ENCODE results near the gene REV3L. TPM values are rescaled to one million over a fixed set of nuclear protein-coding genes. Genes with fewer than 3 reads are reported as not detected.

Gene REV3L
- total and polyA plus RNA-seq, 2 of the 8 experiments (the other 6 are each of a cell fraction or from before 2014, with no cell fraction given) = 2.1 to 6.6 TPM

DNA sequence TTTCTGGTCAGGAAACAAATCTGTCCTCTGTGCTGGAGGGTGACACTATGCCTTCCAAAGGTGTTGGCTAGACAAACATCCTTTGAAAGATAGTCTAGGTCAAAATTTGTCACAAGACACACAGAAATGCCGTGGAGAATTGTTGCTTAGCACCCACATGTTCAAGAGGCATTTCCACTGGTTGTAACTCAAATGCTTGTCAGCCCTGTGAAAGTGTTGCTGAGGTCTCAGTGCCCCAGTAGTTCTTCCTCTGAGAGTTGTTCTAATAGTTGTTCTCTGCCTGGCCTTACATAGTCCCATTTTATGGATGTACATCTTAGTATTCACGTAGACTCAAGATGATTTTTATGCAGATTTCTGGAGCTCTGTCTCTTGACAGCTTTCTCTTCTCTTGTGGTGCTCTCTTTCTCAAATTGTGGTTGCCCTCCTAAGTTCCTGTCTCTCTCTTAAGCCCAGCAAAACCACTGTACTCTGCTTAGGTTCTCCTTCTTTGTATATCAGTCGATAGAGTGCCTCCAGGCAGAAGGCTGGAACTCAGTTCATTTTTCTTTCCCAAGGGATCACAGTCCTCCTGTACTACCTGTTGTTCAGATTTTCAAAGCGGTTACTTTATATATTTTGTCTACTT, 39.5 kb upstream of the REV3L start:
- no peak overlapping the region for H3K4ac ChIP-seq (replicated peaks; ENCODE audit: insufficient read length, low read depth, low read length)
- POLR2A ChIA-PET (ENCODE audit: partially characterized antibody) = interaction anchor here (0.9 kb wide), 1 partner anchor 44 kb away, joined by 4 read pairs; no protein-coding TSS in a partner anchor
- H4K8ac ChIP-seq (ENCODE audit: extremely low read depth, insufficient read depth, low read length) = no peak overlapping the region
- H3K79me1 ChIP-seq (ENCODE audit: low read depth, low read length) = no peaks in the 10 kb centered on the region; the same call in 1 of the 2 replicates
- H3K23me2 ChIP-seq (ENCODE audit: low read depth, low read length) = no peaks in the 10 kb centered on the region
- H3K27me3 ChIP-seq (replicated peaks in 1 of 4; ENCODE audit: control insufficient read depth in 3 of 4, extremely low read depth in 1 of 4, insufficient read depth in 3 of 4, low read length in 3 of 4) = no peaks in the 10 kb centered on the region
- H3K4me1 ChIP-seq (replicated peaks in 1 of 4; ENCODE audit: control insufficient read depth in 3 of 4, insufficient read depth in 4 of 4, low read length in 3 of 4) = peaks cover 0 to 6% (median 4%) of the 10 kb centered on the region in 4 experiments; a peak in 4 of 7 replicates
- no peak overlapping the region for H2BK12ac ChIP-seq (ENCODE audit: low read depth, low read length)
- DNase-seq (ENCODE audit: low read depth in 1 of 2, low spot score in 2 of 2) (no peak), FAIRE-seq (no peak)
- H3K18ac ChIP-seq (ENCODE audit: extremely low read depth, low read length) = no peak overlapping the region
- no peak overlapping the region for H2BK20ac ChIP-seq (ENCODE audit: low read length)
- H3K56ac ChIP-seq (replicated peaks; ENCODE audit: insufficient read length, low read depth, low read length) = no peak overlapping the region
- H4K5ac ChIP-seq (ENCODE audit: insufficient read length, low read depth, low read length) = no peak overlapping the region
- H3K4me2 ChIP-seq (ENCODE audit: insufficient read depth in 1 of 2, low read depth in 2 of 2, low read length in 2 of 2) = no peak overlapping the region
- H3K23ac ChIP-seq (ENCODE audit: insufficient read length) = no peak overlapping the region
- H3K14ac ChIP-seq (ENCODE audit: insufficient read length) = no peak overlapping the region
- no peak overlapping the region for H3K4me3 ChIP-seq (ENCODE audit: extremely low read depth in 1 of 4, insufficient read depth in 2 of 4, low read depth in 3 of 4, low read length in 4 of 4)
- H3K36me3 ChIP-seq (ENCODE audit: control insufficient read depth in 2 of 4, insufficient read depth in 4 of 4, low read length in 3 of 4) = no peaks in the 10 kb centered on the region
- H4K91ac ChIP-seq (replicated peaks; ENCODE audit: insufficient read length, low read length) = no peak overlapping the region
- no peaks in the 10 kb centered on the region for H3K9me3 ChIP-seq (ENCODE audit: insufficient read depth in 2 of 2, low read depth in 1 of 2, low read length in 1 of 2)
- H2AK5ac ChIP-seq (ENCODE audit: low read depth, low read length) = no peak overlapping the region
- no peak overlapping the region for H2BK15ac ChIP-seq (ENCODE audit: low read length)
- H4K20me1 ChIP-seq (replicated peaks in 1 of 2; ENCODE audit: control insufficient read depth in 1 of 2, insufficient read depth in 2 of 2, low read length in 2 of 2) = no peaks in the 10 kb centered on the region
- H3K79me2 ChIP-seq (ENCODE audit: control insufficient read depth in 1 of 2, insufficient read depth in 2 of 2, low read length in 2 of 2) = peaks cover 0 to 4% of the 10 kb centered on the region in 2 experiments; a peak in 1 of 4 replicates
- H2AFZ ChIP-seq (ENCODE audit: low read length) = no peak overlapping the region
- no peak overlapping the region for H3K9ac ChIP-seq (replicated peaks in 1 of 4; ENCODE audit: extremely low read depth in 1 of 4, low read depth in 3 of 4, low read length in 3 of 4)
- WGBS, 2 experiments (ENCODE audit: extremely low coverage in 1 of 2, insufficient coverage in 1 of 2, insufficient read length in 1 of 2, insufficient replicate concordance in 2 of 2, low coverage in 1 of 2, low lambda C conversion rate in 2 of 2, missing lambda C conversion rate in 1 of 2) = 84% methylated on average over 4 of the region's 4 CpGs; no CpG with 5 or more reads in 1 of the 2 experiments
- H2BK120ac ChIP-seq (replicated peaks; ENCODE audit: low read depth, low read length) = no peak overlapping the region
- CTCF ChIA-PET (ENCODE audit: partially characterized antibody) = interaction anchor here (1.3 kb wide), 1 partner anchor 16 kb away, joined by 3 read pairs; no protein-coding TSS in a partner anchor
- H3K27ac ChIP-seq (ENCODE audit: low read depth, low read length) = no peak overlapping the region
- no peak overlapping the region for H2BK5ac ChIP-seq (ENCODE audit: low read depth, low read length)
- TF ChIP-seq CBX5 (IDR thresholded peaks at IDR 0.05; ENCODE audit: low read depth, low read length) (no peak), BACH1 (IDR thresholded peaks at IDR 0.05; ENCODE audit: low read length) (no peak), RNF2 (IDR thresholded peaks at IDR 0.05; ENCODE audit: borderline replicate concordance, low read depth, low read length, missing control alignments, poor library complexity, severe bottlenecking) (no peak), RFX5 (IDR thresholded peaks at IDR 0.05; ENCODE audit: borderline replicate concordance, low read depth, low read length) (no peak)

Measured in H1 (cell line).